ENCODE measurements around the gene FURIN. TPM values are rescaled to one million over a fixed set of nuclear protein-coding genes. Genes with fewer than 3 reads are reported as not detected.

The FURIN gene
- total and polyA plus RNA-seq, 2 of the 8 experiments (the other 6 are each of a cell fraction or from before 2014, with no cell fraction given): 15.8 to 32.1 TPM

- Histone ChIP-seq H3K4me2 (ENCODE audit: insufficient read depth in 1 of 2, low read depth in 2 of 2, low read length in 2 of 2) (no peak overlapping the region), H2BK12ac (ENCODE audit: low read depth, low read length) (no peak overlapping the region), H3K4me1 (replicated peaks in 1 of 4; ENCODE audit: control insufficient read depth in 3 of 4, insufficient read depth in 4 of 4, low read length in 3 of 4) (no peaks in the 10 kb centered on the region; a peak in 1 of 7 replicates), H2BK5ac (ENCODE audit: low read depth, low read length) (no peak overlapping the region), H2AK5ac (ENCODE audit: low read depth, low read length) (no peak overlapping the region), H3K27ac (ENCODE audit: low read depth, low read length) (no peak overlapping the region), H4K5ac (ENCODE audit: insufficient read length, low read depth, low read length) (no peak overlapping the region), H4K8ac (ENCODE audit: extremely low read depth, insufficient read depth, low read length) (no peak overlapping the region), H3K4ac (replicated peaks; ENCODE audit: insufficient read length, low read depth, low read length) (no peak overlapping the region), H3K4me3 (ENCODE audit: extremely low read depth in 1 of 4, insufficient read depth in 2 of 4, low read depth in 3 of 4, low read length in 4 of 4) (no peak overlapping the region), H2BK15ac (ENCODE audit: low read length) (no peak overlapping the region), H2AFZ (ENCODE audit: low read length) (no peak overlapping the region), H3K9ac (replicated peaks in 1 of 4; ENCODE audit: extremely low read depth in 1 of 4, low read depth in 3 of 4, low read length in 3 of 4) (no peak overlapping the region), H2BK20ac (ENCODE audit: low read length) (no peak overlapping the region), H3K27me3 (replicated peaks in 1 of 4; ENCODE audit: control insufficient read depth in 3 of 4, extremely low read depth in 1 of 4, insufficient read depth in 3 of 4, low read length in 3 of 4) (no peaks in the 10 kb centered on the region; a peak in 1 of 7 replicates), H4K20me1 (replicated peaks in 1 of 2; ENCODE audit: control insufficient read depth in 1 of 2, insufficient read depth in 2 of 2, low read length in 2 of 2) (no peaks in the 10 kb centered on the region), H3K23me2 (ENCODE audit: low read depth, low read length) (no peaks in the 10 kb centered on the region), H3K14ac (ENCODE audit: insufficient read length) (no peak overlapping the region), H3K18ac (ENCODE audit: extremely low read depth, low read length) (no peak overlapping the region), H3K9me3 (ENCODE audit: insufficient read depth in 2 of 2, low read depth in 1 of 2, low read length in 1 of 2) (no peaks in the 10 kb centered on the region), H3K79me2 (ENCODE audit: control insufficient read depth in 1 of 2, insufficient read depth in 2 of 2, low read length in 2 of 2) (no peaks in the 10 kb centered on the region), H4K91ac (replicated peaks; ENCODE audit: insufficient read length, low read length) (no peak overlapping the region), H2BK120ac (replicated peaks; ENCODE audit: low read depth, low read length) (no peak overlapping the region), H3K56ac (replicated peaks; ENCODE audit: insufficient read length, low read depth, low read length) (no peak overlapping the region), H3K36me3 (ENCODE audit: control insufficient read depth in 2 of 4, insufficient read depth in 4 of 4, low read length in 3 of 4) (no peaks in the 10 kb centered on the region), H3K23ac (ENCODE audit: insufficient read length) (no peak overlapping the region), H3K79me1 (ENCODE audit: low read depth, low read length) (no peaks in the 10 kb centered on the region)
- WGBS, 2 experiments (ENCODE audit: extremely low coverage in 1 of 2, insufficient coverage in 1 of 2, insufficient read length in 1 of 2, insufficient replicate concordance in 2 of 2, low coverage in 1 of 2, low lambda C conversion rate in 2 of 2, missing lambda C conversion rate in 1 of 2): 94% methylated on average over 5 of the region's 6 CpGs; no CpG with 5 or more reads in 1 of the 2 experiments
- FAIRE-seq (no peak), DNase-seq (ENCODE audit: low read depth in 1 of 2, low spot score in 2 of 2) (no peak)
- TF ChIP-seq BACH1 (IDR thresholded peaks at IDR 0.05; ENCODE audit: low read length) (no peak), RBBP5 (IDR thresholded peaks at IDR 0.05; ENCODE audit: borderline replicate concordance, low read depth, low read length) (no peak), RFX5 (IDR thresholded peaks at IDR 0.05; ENCODE audit: borderline replicate concordance, low read depth, low read length) (no peak), SP4 (IDR thresholded peaks at IDR 0.05; ENCODE audit: low read length) (no peak), CHD2 (IDR thresholded peaks at IDR 0.05; ENCODE audit: low read length) (no peak)
- POLR2A ChIA-PET (ENCODE audit: partially characterized antibody): no interaction called here
- CTCF ChIA-PET (ENCODE audit: partially characterized antibody): interaction anchor here (1.0 to 10.9 kb wide), 6 partner anchors 11 to 104 kb away, joined by 3 to 54 read pairs (median 4); partner anchors contain the start of gene FES
These were observed 39.3 kb upstream of the FURIN start for GRCh38 chr15:90829126-90829525.

Measured in H1 (cell line).